Activated CD8-positive, alpha-beta memory T cell treated with anti-CD3 and anti-CD28 coated beads, Interleukin-2, amount 50 U/mL, for 24 hours (primary cell): ENCODE data around the gene ARF6.
"Not testable (repeated sequence)": the region's sequence is repeated elsewhere in the genome, so short reads cannot be mapped to it uniquely, and the experiment has no call there.

Source experiments
- DNase-seq: peaks from one replicate; pipeline ENCODE4 v3.0.0-alpha.2; 2020; ENCODE audit errors: extremely low read depth

Gene ARF6

GRCh38 chr14:49907186-49907585 is 14.3 kb downstream of the ARF6 start:
- no peak for DNase-seq

GRCh38 chr14:49908433-49908782 is 15.5 kb downstream of the ARF6 start:
- DNase-seq, result no peak

- no peak for DNase-seq
These were observed 16.1 kb downstream of the ARF6 start for GRCh38 chr14:49909016-49909415.

- no peak for DNase-seq
These were observed 22.2 kb downstream of the ARF6 start for GRCh38 chr14:49915085-49915484.

GRCh38 chr14:49918706-49919105 is 25.8 kb downstream of the ARF6 start:
- DNase-seq, result no peak

- no peak for DNase-seq
These were observed 27.2 kb downstream of the ARF6 start for GRCh38 chr14:49919825-49920659.

- no peak for DNase-seq
These were observed 28.1 kb downstream of the ARF6 start for GRCh38 chr14:49920935-49921334.

- DNase-seq, result no peak
These were observed 28.5 kb downstream of the ARF6 start for GRCh38 chr14:49921401-49921800.

GRCh38 chr14:49923442-49923841 is 30.6 kb downstream of the ARF6 start:
- DNase-seq, result no peak

- DNase-seq, result no peak
These were observed 31.0 kb downstream of the ARF6 start for GRCh38 chr14:49923881-49924280.

- no peak for DNase-seq
These were observed 32.0 kb downstream of the ARF6 start for GRCh38 chr14:49924852-49925251.

- no peak for DNase-seq
These were observed 33.9 kb downstream of the ARF6 start for GRCh38 chr14:49926803-49927202.

- no peak for DNase-seq
These were observed 35.1 kb downstream of the ARF6 start for GRCh38 chr14:49928015-49928414.

GRCh38 chr14:49930720-49931119 is 37.8 kb downstream of the ARF6 start:
- DNase-seq, result no peak

GRCh38 chr14:49931523-49931922 is 38.6 kb downstream of the ARF6 start:
- no peak for DNase-seq

- no peak for DNase-seq
These were observed 40.2 kb downstream of the ARF6 start for GRCh38 chr14:49933128-49933527.

GRCh38 chr14:49933704-49934103 is 40.8 kb downstream of the ARF6 start:
- no peak for DNase-seq

GRCh38 chr14:49934646-49935045 is 41.8 kb downstream of the ARF6 start:
- no peak for DNase-seq

- DNase-seq, result no peak
These were observed 42.6 kb downstream of the ARF6 start for GRCh38 chr14:49935526-49935925.

- not testable (repeated sequence) for DNase-seq
These were observed 43.4 kb downstream of the ARF6 start for GRCh38 chr14:49936246-49936645.

- DNase-seq, result not testable (repeated sequence)
These were observed 44.0 kb downstream of the ARF6 start for GRCh38 chr14:49936882-49937281.

GRCh38 chr14:49939215-49939614 is 46.3 kb downstream of the ARF6 start:
- not testable (repeated sequence) for DNase-seq

- no peak for DNase-seq
These were observed 47.1 kb downstream of the ARF6 start for GRCh38 chr14:49939884-49940510.
